Left ventricle myocardium inferior (tissue), 1 donor: ENCODE measurements around the gene KLF7. TPM values are rescaled to one million over a fixed set of nuclear protein-coding genes. Genes with fewer than 3 reads are reported as not detected.

Experiments
- DNase-seq: peaks from one replicate; pipeline ENCODE4 v3.0.0-alpha.2; 2020
- H3K27ac ChIP-seq: fragments of 200-600 bp; replicated peaks from 2 replicates; pipeline ENCODE4 v1.8.0; 2021
- H3K27me3 ChIP-seq: fragments of 200-600 bp; 2 replicates; pipeline ENCODE4 v1.8.0; 2021; ENCODE audit warnings: low read depth
- H3K36me3 ChIP-seq: fragments of 200-600 bp; 2 replicates; pipeline ENCODE4 v1.8.0; 2021
- H3K4me1 ChIP-seq: fragments of 200-600 bp; 2 replicates; pipeline ENCODE4 v1.8.0; 2021
- H3K4me3 ChIP-seq: fragments of 200-600 bp; 2 replicates; pipeline ENCODE4 v1.8.0; 2021; ENCODE audit warnings: mild to moderate bottlenecking, moderate library complexity
- H3K9me3 ChIP-seq: fragments of 200-600 bp; replicated peaks from 2 replicates; pipeline ENCODE4 v1.8.0; 2021
- CTCF ChIP-seq: fragments of 200-600 bp; IDR thresholded peaks from 2 replicates; pipeline ENCODE4 v1.8.0; 2021; ENCODE audit warnings: antibody characterized with exemption, mild to moderate bottlenecking, borderline replicate concordance
- intact Hi-C: fragments of 100-400 bp; cut with micrococcal nuclease; formaldehyde crosslinking; loops from one replicate; pipeline ENCODE4 v1.11.0; 2022
- total RNA-seq: library from RNA; stranded (reverse); fragmentation: NEBNext Ultra II Directional; extraction: Animal tissue kit (Norgen Biotek cat#: 25700); gene quantifications from one replicate; pipeline ENCODE4 v1.2.1, GENCODE V29; 2021
- donor health status: DM: no; HTN: yes; CAD: no; lungs with severe emphysema.

KLF7 gene
- total RNA-seq, 1 donor from 2014 or later, result 24.2 TPM

- H3K9me3 ChIP-seq, result no peaks in the 10 kb centered on the region
- no peak for TF ChIP-seq CTCF
- peak overlapping the region; percentile 78 for H3K27ac ChIP-seq
- H3K4me3 ChIP-seq, result peak overlapping the region; percentile 22
- no peaks in the 10 kb centered on the region for H3K27me3 ChIP-seq
- intact Hi-C loops, result no loop called here
- no peak for DNase-seq
- peaks cover 81% of the 10 kb centered on the region for H3K4me1 ChIP-seq
- no peaks in the 10 kb centered on the region for H3K36me3 ChIP-seq
These were observed 69.8 kb downstream of the KLF7 start for GRCh38 chr2:207095963-207096362.

GRCh38 chr2:207093234-207093633 lies 72.5 kb downstream of the KLF7 start:
- intact Hi-C loops, result no loop called here
- no peaks in the 10 kb centered on the region for H3K27me3 ChIP-seq
- TF ChIP-seq CTCF, result no peak
- H3K4me3 ChIP-seq, result no peak overlapping the region
- peaks cover 100% of the 10 kb centered on the region for H3K4me1 ChIP-seq
- peaks cover under 1% of the 10 kb centered on the region for H3K36me3 ChIP-seq
- H3K27ac ChIP-seq, result peak overlapping the region; percentile 87
- no peak for DNase-seq
- H3K9me3 ChIP-seq, result no peaks in the 10 kb centered on the region

GRCh38 chr2:207092818-207093217 lies 72.9 kb downstream of the KLF7 start:
- intact Hi-C loops, result no loop called here
- H3K9me3 ChIP-seq, result no peaks in the 10 kb centered on the region
- peaks cover 100% of the 10 kb centered on the region for H3K4me1 ChIP-seq
- no peak overlapping the region for H3K4me3 ChIP-seq
- H3K27ac ChIP-seq, result peak overlapping the region; percentile 87
- TF ChIP-seq CTCF, result no peak
- H3K36me3 ChIP-seq, result peaks cover 4% of the 10 kb centered on the region
- H3K27me3 ChIP-seq, result no peaks in the 10 kb centered on the region
- no peak for DNase-seq

- peaks cover 100% of the 10 kb centered on the region for H3K4me1 ChIP-seq
- H3K9me3 ChIP-seq, result no peaks in the 10 kb centered on the region
- DNase-seq, result no peak
- intact Hi-C loops, result no loop called here
- H3K4me3 ChIP-seq, result peak overlapping the region; percentile 1
- no peak for TF ChIP-seq CTCF
- peaks cover 12% of the 10 kb centered on the region for H3K36me3 ChIP-seq
- no peaks in the 10 kb centered on the region for H3K27me3 ChIP-seq
- peak overlapping the region; percentile 87 for H3K27ac ChIP-seq
These were observed 73.8 kb downstream of the KLF7 start for GRCh38 chr2:207091928-207092327.

- DNase-seq, result no peak
- no peak for TF ChIP-seq CTCF
- Histone ChIP-seq H3K27me3 (no peaks in the 10 kb centered on the region), H3K36me3 (peaks cover 14% of the 10 kb centered on the region), H3K4me1 (peaks cover 100% of the 10 kb centered on the region), H3K9me3 (no peaks in the 10 kb centered on the region), H3K4me3 (peak overlapping the region; percentile 1), H3K27ac (peak overlapping the region; percentile 87)
- intact Hi-C loops, result no loop called here
These were observed 74.6 kb downstream of the KLF7 start for GRCh38 chr2:207091176-207091575.

- intact Hi-C loops, result no loop called here
- TF ChIP-seq CTCF, result no peak
- peaks cover 17% of the 10 kb centered on the region for H3K36me3 ChIP-seq
- H3K4me3 ChIP-seq, result no peak overlapping the region
- no peaks in the 10 kb centered on the region for H3K9me3 ChIP-seq
- no peak for DNase-seq
- no peaks in the 10 kb centered on the region for H3K27me3 ChIP-seq
- peak overlapping the region; percentile 87 for H3K27ac ChIP-seq
- H3K4me1 ChIP-seq, result peaks cover 100% of the 10 kb centered on the region
These were observed 75.4 kb downstream of the KLF7 start for GRCh38 chr2:207090389-207090788.
